CD4-positive, alpha-beta memory T cell (primary cell): ENCODE data around the gene ME3. TPM values are rescaled to one million over a fixed set of nuclear protein-coding genes. Genes with fewer than 3 reads are reported as not detected.

Experiments used
- CTCF ChIA-PET: fragments of 350-600 bp; sonication (Branson Sonifier 250); formaldehyde crosslinking; loops from one replicate; lab custom pipeline; 2021; ENCODE audit warnings: inconsistent platforms; ENCODE audit not compliant: partially characterized antibody; lab: Charles Lee
- POLR2A ChIA-PET: fragments of 350-600 bp; sonication (Branson Sonifier 250); formaldehyde crosslinking; loops from one replicate; lab custom pipeline; 2021; ENCODE audit not compliant: partially characterized antibody; lab: Charles Lee
- DNase-seq, 5 donors: peaks; one replicate each; pipeline versions ENCODE4 v3.0.0 to v3.0.0-alpha.2; 2020 to 2022; ENCODE audit warnings: mixed read lengths in 1 of 5
- H3K27ac ChIP-seq: one replicate; pipeline ENCODE4 v1.7.0; 2013; ENCODE audit warnings: low read depth, low read length
- H3K27me3 ChIP-seq: 2 replicates; pipeline ENCODE4 v1.7.0; 2013; ENCODE audit warnings: mild to moderate bottlenecking, low read length, moderate library complexity; ENCODE audit not compliant: insufficient read depth
- H3K36me3 ChIP-seq: 2 replicates; pipeline ENCODE4 v1.7.0; 2013; ENCODE audit warnings: mild to moderate bottlenecking, low read length, moderate library complexity; ENCODE audit not compliant: insufficient read depth
- H3K4me1 ChIP-seq: 2 replicates; pipeline ENCODE4 v1.7.0; 2013; ENCODE audit warnings: mild to moderate bottlenecking, low read length, moderate library complexity; ENCODE audit not compliant: insufficient read depth
- H3K4me3 ChIP-seq, 2 donors: one replicate each; pipeline ENCODE4 v1.7.0; 2013; ENCODE audit warnings: low read length in 2 of 2, mild to moderate bottlenecking in 1 of 2
- H3K9me3 ChIP-seq, 2 donors: one replicate each; pipeline ENCODE4 v1.7.0; 2013; ENCODE audit warnings: low read length in 2 of 2, control low read depth in 1 of 2; ENCODE audit not compliant: control insufficient read depth in 1 of 2
- H3K27ac Mint-ChIP-seq, 7 donors: one replicate each; pipeline ENCODE4 v1.8.0; 2020 to 2021; ENCODE audit warnings: mixed read lengths in 7 of 7, mild to moderate bottlenecking in 6 of 7, inconsistent platforms in 3 of 7, moderate library complexity in 3 of 7
- H3K27me3 Mint-ChIP-seq, 2 donors: one replicate each; pipeline ENCODE4 v1.8.0; 2020 to 2021; ENCODE audit warnings: mixed read lengths in 2 of 2
- H3K36me3 Mint-ChIP-seq, 2 donors: one replicate each; pipeline ENCODE4 v1.8.0; 2020 to 2021; ENCODE audit warnings: mixed read lengths in 2 of 2, inconsistent platforms in 1 of 2, mild to moderate bottlenecking in 1 of 2
- H3K4me1 Mint-ChIP-seq, 4 donors: one replicate each; pipeline ENCODE4 v1.8.0; 2020 to 2021; ENCODE audit warnings: mixed read lengths in 4 of 4, mild to moderate bottlenecking in 1 of 4
- H3K4me3 Mint-ChIP-seq, 8 donors: one replicate each; pipeline ENCODE4 v1.8.0; 2020 to 2021; ENCODE audit warnings: mixed read lengths in 8 of 8, mild to moderate bottlenecking in 7 of 8, moderate library complexity in 6 of 8, inconsistent platforms in 3 of 8
- H3K9me3 Mint-ChIP-seq, 8 donors: one replicate each; pipeline ENCODE4 v1.8.0; 2020 to 2021; ENCODE audit warnings: mixed read lengths in 8 of 8, mild to moderate bottlenecking in 5 of 8, inconsistent platforms in 3 of 8, moderate library complexity in 1 of 8
- intact Hi-C: fragments of 100-400 bp; cut with micrococcal nuclease; formaldehyde crosslinking; loops from one replicate; pipeline ENCODE4 v1.15.1; 2023
- polyA plus RNA-seq, 2 donors: library from polyadenylated mRNA; unstranded; fragments of 300-500 nt; fragmentation: Illumina TruSeq; gene quantifications; one replicate each; pipeline ENCODE4 v1.2.3, GENCODE V29; 2021
- total RNA-seq, 2 experiments: library from RNA; stranded (reverse); gene quantifications; one replicate each; pipeline ENCODE4 v1.2.3, GENCODE V29; 2021

ME3 gene
- total and polyA plus RNA-seq, 4 experiments from 2014 or later, result 0.15 to 1.9 (median 1.3) TPM; not detected in 1

DNA sequence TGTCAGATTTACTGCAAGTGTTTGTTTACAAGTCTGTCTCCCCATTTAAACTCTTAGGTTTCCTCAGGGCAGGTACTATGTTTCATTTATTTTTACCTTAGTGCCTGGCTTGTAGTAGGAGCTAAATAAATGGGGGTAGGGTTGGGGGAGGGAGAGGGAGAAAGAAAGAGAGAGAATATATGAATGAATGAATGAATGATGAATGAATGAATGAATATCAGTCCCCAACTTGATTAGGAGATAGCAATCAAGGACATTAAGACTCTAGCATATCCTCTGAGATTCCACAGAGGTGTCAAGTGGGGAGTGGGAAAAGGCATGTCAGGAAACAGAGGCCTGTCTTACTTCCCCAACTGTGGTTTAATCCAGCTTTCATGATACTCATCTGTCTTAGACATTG is 83.2 kb downstream of the ME3 start:
- H3K27ac ChIP-seq, result no peak overlapping the region
- ChIA-PET POLR2A (no interaction called here), CTCF (interaction anchor here (2.3 kb wide), 1 partner anchor 19 kb away, joined by 8 read pairs; no protein-coding TSS in a partner anchor)
- Mint-ChIP-seq H3K27me3 (no peaks in the 10 kb centered on the region), H3K9me3 (no peaks in the 10 kb centered on the region), H3K4me1 (peaks cover 5 to 13% (median 9%) of the 10 kb centered on the region in 4 donors), H3K36me3 (no peaks in the 10 kb centered on the region), H3K27ac (no peak overlapping the region), H3K4me3 (no peak overlapping the region)
- intact Hi-C loops, result no loop called here
- no peaks in the 10 kb centered on the region for H3K9me3 ChIP-seq
- no peak overlapping the region for H3K4me3 ChIP-seq
- no peak for DNase-seq
- H3K4me1 ChIP-seq, result peaks cover 11% of the 10 kb centered on the region
- no peaks in the 10 kb centered on the region for H3K36me3 ChIP-seq
- H3K27me3 ChIP-seq, result no peaks in the 10 kb centered on the region

- no peak for DNase-seq
- Histone ChIP-seq H3K27ac (no peak overlapping the region), H3K36me3 (no peaks in the 10 kb centered on the region), H3K4me3 (no peak overlapping the region), H3K9me3 (no peaks in the 10 kb centered on the region), H3K4me1 (peaks cover 11% of the 10 kb centered on the region), H3K27me3 (no peaks in the 10 kb centered on the region)
- H3K4me3 Mint-ChIP-seq, result no peak overlapping the region
- no peaks in the 10 kb centered on the region for H3K9me3 Mint-ChIP-seq
- no peaks in the 10 kb centered on the region for H3K27me3 Mint-ChIP-seq
- H3K36me3 Mint-ChIP-seq, result no peaks in the 10 kb centered on the region
- POLR2A ChIA-PET, result no interaction called here
- CTCF ChIA-PET, result interaction anchor here (2.3 kb wide), 1 partner anchor 20 kb away, joined by 8 read pairs; no protein-coding TSS in a partner anchor
- peaks cover 5 to 13% (median 9%) of the 10 kb centered on the region in 4 donors for H3K4me1 Mint-ChIP-seq
- intact Hi-C loops, result no loop called here
- no peak overlapping the region for H3K27ac Mint-ChIP-seq
Observed at GRCh38 chr11:86588566-86589090, 83.8 kb downstream of the ME3 start.

DNA sequence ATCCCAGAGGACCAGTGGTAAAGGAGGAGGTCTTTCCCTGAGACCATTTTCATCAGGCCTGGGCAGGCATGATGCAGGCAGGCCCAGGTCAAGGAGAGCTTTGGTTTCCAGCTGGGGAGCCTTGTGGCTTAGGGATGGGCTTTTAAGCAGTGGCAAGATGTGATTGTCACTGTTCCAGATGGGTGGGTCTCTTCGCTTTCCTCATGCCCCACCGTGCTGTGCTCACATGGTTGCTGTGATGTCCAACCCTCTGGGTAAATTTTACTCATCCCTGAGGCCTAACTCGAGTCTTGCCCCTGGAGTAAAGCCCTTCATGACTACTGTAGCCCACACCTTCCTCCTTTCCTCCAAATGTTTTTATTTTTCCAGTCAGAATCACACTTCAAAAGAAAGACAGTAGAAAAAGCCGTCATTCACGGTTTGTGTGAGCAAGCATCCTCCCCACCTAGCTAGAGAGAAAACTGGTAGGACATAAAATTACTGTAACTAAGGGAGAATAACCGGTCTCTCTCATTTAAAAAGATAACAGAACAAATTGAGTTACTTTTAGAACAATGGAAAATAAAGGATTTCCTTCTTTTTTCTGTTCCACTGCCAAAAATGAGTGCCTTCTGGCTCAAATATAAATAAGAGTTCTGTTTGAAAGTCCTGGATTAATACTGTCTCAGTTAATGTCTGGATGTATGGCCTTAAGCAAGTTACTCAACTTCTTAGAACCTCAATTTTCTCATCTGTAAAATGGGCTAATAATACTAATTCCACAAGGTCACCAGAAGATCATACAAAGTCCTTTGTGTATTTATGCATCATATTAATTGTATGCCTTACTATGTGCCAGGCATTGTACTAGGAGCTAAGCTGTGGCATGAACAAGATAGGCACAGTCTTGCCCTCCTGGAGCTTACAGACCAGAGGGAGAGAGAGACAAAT is 84.9 kb downstream of the ME3 start:
- H3K36me3 Mint-ChIP-seq, result no peaks in the 10 kb centered on the region
- Histone ChIP-seq H3K27me3 (no peaks in the 10 kb centered on the region), H3K9me3 (no peaks in the 10 kb centered on the region), H3K36me3 (no peaks in the 10 kb centered on the region), H3K4me1 (peaks cover 2% of the 10 kb centered on the region), H3K4me3 (no peak overlapping the region), H3K27ac (no peak overlapping the region)
- H3K27ac Mint-ChIP-seq, result no peak overlapping the region
- CTCF ChIA-PET, result interaction anchor here (3.2 kb wide), 1 partner anchor 21 kb away, joined by 7 read pairs; no protein-coding TSS in a partner anchor
- peaks cover 0 to 6% (median 2%) of the 10 kb centered on the region in 4 donors for H3K4me1 Mint-ChIP-seq
- intact Hi-C loops, result no loop called here
- no peak for DNase-seq
- no peaks in the 10 kb centered on the region for H3K27me3 Mint-ChIP-seq
- POLR2A ChIA-PET, result no interaction called here
- H3K9me3 Mint-ChIP-seq, result no peaks in the 10 kb centered on the region
- H3K4me3 Mint-ChIP-seq, result no peak overlapping the region

DNA sequence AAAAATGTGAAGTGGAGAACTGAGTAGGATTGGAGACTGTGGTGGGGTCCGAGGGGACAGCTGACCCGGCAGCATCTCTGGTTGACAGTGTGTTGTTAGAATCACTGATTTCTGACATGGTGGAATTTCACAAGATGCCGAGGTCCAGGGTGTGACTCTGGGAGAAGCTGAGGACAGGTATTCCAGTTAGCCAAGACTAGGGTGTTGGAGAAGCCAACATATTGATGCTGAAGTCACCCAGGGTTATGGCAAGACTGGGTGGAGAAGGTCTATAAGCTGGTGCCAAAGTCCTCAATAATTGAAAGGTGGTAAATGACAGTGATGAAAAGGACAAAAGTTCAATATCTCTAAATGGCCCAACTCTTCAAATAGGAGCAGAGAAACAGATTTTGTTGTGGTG is 86.1 kb downstream of the ME3 start:
- Histone ChIP-seq H3K27me3 (no peaks in the 10 kb centered on the region), H3K27ac (no peak overlapping the region), H3K9me3 (no peaks in the 10 kb centered on the region), H3K4me1 (no peaks in the 10 kb centered on the region), H3K36me3 (no peaks in the 10 kb centered on the region), H3K4me3 (no peak overlapping the region)
- H3K9me3 Mint-ChIP-seq, result no peaks in the 10 kb centered on the region
- H3K27ac Mint-ChIP-seq, result no peak overlapping the region
- H3K36me3 Mint-ChIP-seq, result no peaks in the 10 kb centered on the region
- no peak overlapping the region for H3K4me3 Mint-ChIP-seq
- intact Hi-C loops, result no loop called here
- DNase-seq, result no peak
- POLR2A ChIA-PET, result no interaction called here
- peaks cover 0 to 1% (median 0%) of the 10 kb centered on the region in 4 donors for H3K4me1 Mint-ChIP-seq
- peaks cover 0 to 6% of the 10 kb centered on the region in 2 donors for H3K27me3 Mint-ChIP-seq
- CTCF ChIA-PET, result interaction anchor here (3.2 kb wide), 1 partner anchor 22 kb away, joined by 7 read pairs; no protein-coding TSS in a partner anchor

GRCh38 chr11:86582898-86583297 is 89.5 kb downstream of the ME3 start:
- Histone ChIP-seq H3K36me3 (no peaks in the 10 kb centered on the region), H3K4me3 (no peak overlapping the region), H3K27ac (no peak overlapping the region), H3K9me3 (no peaks in the 10 kb centered on the region), H3K4me1 (no peaks in the 10 kb centered on the region), H3K27me3 (no peaks in the 10 kb centered on the region)
- Mint-ChIP-seq H3K27ac (no peak overlapping the region), H3K9me3 (no peaks in the 10 kb centered on the region), H3K4me3 (no peak overlapping the region), H3K36me3 (no peaks in the 10 kb centered on the region), H3K27me3 (peaks cover 1 to 6% of the 10 kb centered on the region in 2 donors), H3K4me1 (no peaks in the 10 kb centered on the region)
- no peak for DNase-seq
- intact Hi-C loops, result no loop called here
- CTCF ChIA-PET, result no interaction called here
- POLR2A ChIA-PET, result no interaction called here

DNA sequence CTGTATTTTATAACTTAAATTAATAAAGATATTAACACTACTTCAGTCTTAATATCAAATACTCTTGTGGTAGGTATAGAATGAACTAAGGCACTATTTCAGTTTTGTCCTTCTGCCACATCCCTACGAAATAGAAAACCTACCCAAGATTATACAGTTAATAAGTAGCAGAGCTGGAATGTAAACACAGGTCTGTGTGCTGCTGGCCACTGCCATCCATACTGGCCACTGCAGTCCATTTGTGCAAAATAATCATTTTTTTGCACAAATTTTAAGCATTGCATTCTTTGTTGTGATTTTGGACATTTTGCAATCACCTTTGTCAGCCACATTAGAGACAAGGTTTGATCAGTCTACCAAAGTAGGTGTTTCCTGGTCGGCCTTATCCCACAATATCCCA is 91.9 kb downstream of the ME3 start:
- ChIA-PET POLR2A (no interaction called here), CTCF (no interaction called here)
- no peak overlapping the region for H3K4me3 ChIP-seq
- H3K4me1 ChIP-seq, result no peaks in the 10 kb centered on the region
- Mint-ChIP-seq H3K9me3 (no peaks in the 10 kb centered on the region), H3K27ac (no peak overlapping the region), H3K4me1 (no peaks in the 10 kb centered on the region), H3K36me3 (no peaks in the 10 kb centered on the region), H3K4me3 (no peak overlapping the region), H3K27me3 (peaks cover 1 to 8% of the 10 kb centered on the region in 2 donors)
- no peak for DNase-seq
- H3K9me3 ChIP-seq, result no peaks in the 10 kb centered on the region
- no peaks in the 10 kb centered on the region for H3K27me3 ChIP-seq
- no peaks in the 10 kb centered on the region for H3K36me3 ChIP-seq
- intact Hi-C loops, result no loop called here
- H3K27ac ChIP-seq, result no peak overlapping the region

GRCh38 chr11:86579406-86579731 is 93.0 kb downstream of the ME3 start:
- Histone ChIP-seq H3K27me3 (no peaks in the 10 kb centered on the region), H3K27ac (no peak overlapping the region), H3K36me3 (no peaks in the 10 kb centered on the region), H3K4me3 (no peak overlapping the region), H3K9me3 (no peaks in the 10 kb centered on the region), H3K4me1 (no peaks in the 10 kb centered on the region)
- H3K27ac Mint-ChIP-seq, result no peak overlapping the region
- H3K9me3 Mint-ChIP-seq, result no peaks in the 10 kb centered on the region
- H3K4me1 Mint-ChIP-seq, result no peaks in the 10 kb centered on the region
- DNase-seq, result no peak
- peaks cover 1 to 8% of the 10 kb centered on the region in 2 donors for H3K27me3 Mint-ChIP-seq
- ChIA-PET CTCF (interaction anchor here (1.4 kb wide), 1 partner anchor 9 kb away, joined by 4 read pairs; no protein-coding TSS in a partner anchor), POLR2A (no interaction called here)
- no peaks in the 10 kb centered on the region for H3K36me3 Mint-ChIP-seq
- intact Hi-C loops, result no loop called here
- no peak overlapping the region for H3K4me3 Mint-ChIP-seq
